Esophagus squamous epithelium (tissue), 5 donors: ENCODE measurements around the gene PGAM5. TPM values are rescaled to one million over a fixed set of nuclear protein-coding genes. Genes with fewer than 3 reads are reported as not detected.

Experiments used
- DNase-seq: peaks from one replicate; lab custom pipeline; 2025; lab: John Stamatoyannopoulos, UW
- H3K27ac ChIP-seq, 4 donors: fragments of 200-600 bp; sonication (generic); one replicate each; pipeline ENCODE4 v1.5.1; 2016 to 2019; ENCODE audit warnings: mild to moderate bottlenecking in 1 of 4
- H3K27me3 ChIP-seq, 4 donors: fragments of 200-600 bp; sonication (generic); 1 replicate in 3 of 4; 2 replicates in 1 of 4; pipeline versions ENCODE4 v1.5.1 to v1.6.0; 2017 to 2021; ENCODE audit warnings: antibody characterized with exemption in 1 of 4
- H3K36me3 ChIP-seq, 3 donors: fragments of 200-600 bp; sonication (generic); one replicate each; pipeline ENCODE4 v1.5.1; 2016 to 2019
- H3K4me1 ChIP-seq, 3 donors: fragments of 200-600 bp; sonication (generic); one replicate each; pipeline ENCODE4 v1.5.1; 2017 to 2019
- H3K4me3 ChIP-seq, 4 donors: fragments of 200-600 bp; sonication (generic); 1 replicate in 3 of 4; 2 replicates in 1 of 4; pipeline ENCODE4 v1.5.1; 2016 to 2019; ENCODE audit warnings: mild to moderate bottlenecking in 2 of 4, moderate library complexity in 1 of 4
- H3K9me3 ChIP-seq, 3 donors: fragments of 200-600 bp; sonication (generic); one replicate each; pipeline ENCODE4 v1.5.1; 2016 to 2019
- CTCF ChIP-seq, 6 experiments: fragments of 450-650 bp in 4 of 6; fragments of 200-600 bp in 2 of 6; sonication (generic) in 2 of 6; IDR thresholded peaks; one replicate each; pipeline ENCODE4 v1.5.1; 2016 to 2019; ENCODE audit warnings: antibody characterized with exemption in 6 of 6, mild to moderate bottlenecking in 4 of 6, moderate library complexity in 4 of 6
- POLR2A ChIP-seq, 4 donors: fragments of 450-650 bp; IDR thresholded peaks; one replicate each; pipeline ENCODE4 v1.6.1; 2017; ENCODE audit warnings: antibody characterized with exemption in 4 of 4, mild to moderate bottlenecking in 4 of 4, moderate library complexity in 3 of 4
- WGBS, 2 donors: methylation state at CpG; one replicate each; pipeline ENCODE4 v1.1.5; 2018; 5-methylcytosine and 5-hydroxymethylcytosine counted together
- intact Hi-C: fragments of 100-400 bp; cut with DNase I; formaldehyde crosslinking; loops from one replicate; pipeline ENCODE4 v1.15.0; 2022
- total RNA-seq, 4 donors: library from RNA; depleted of rRNA; stranded (reverse); fragments of >200 nt; gene quantifications; one replicate each; pipeline ENCODE4 v1.1.0, GENCODE V29; 2016
- donor health status: DM: yes; HTN: yes; CAD: no.

The PGAM5 gene
- total RNA-seq, 4 donors from 2014 or later = 33.9 to 71.0 (median 39.9) TPM

GRCh38 chr12:132740652-132741051 lies 30.0 kb downstream of the PGAM5 start:
- 84 to 85% methylated on average over 8 to 11 of the region's 11 CpGs for WGBS, 2 donors
- DNase-seq = no peak
- Histone ChIP-seq H3K4me1 (no peaks in the 10 kb centered on the region), H3K27me3 (no peaks in the 10 kb centered on the region), H3K27ac (no peak overlapping the region), H3K36me3 (peaks cover 39 to 100% (median 78%) of the 10 kb centered on the region in 3 donors), H3K9me3 (no peaks in the 10 kb centered on the region), H3K4me3 (no peak overlapping the region)
- intact Hi-C loops = no loop called here
- TF ChIP-seq POLR2A (IDR thresholded peaks at IDR 0.05) (no peak), CTCF (IDR thresholded peaks at IDR 0.05) (no peak)

- TF ChIP-seq CTCF (IDR thresholded peaks at IDR 0.05) (no peak), POLR2A (IDR thresholded peaks at IDR 0.05) (no peak)
- H3K9me3 ChIP-seq = no peaks in the 10 kb centered on the region
- no peak overlapping the region for H3K4me3 ChIP-seq
- DNase-seq = no peak
- 78 to 88% methylated on average over 8 of the region's 8 CpGs for WGBS, 2 donors
- H3K36me3 ChIP-seq = peaks cover 43 to 100% (median 81%) of the 10 kb centered on the region in 3 donors
- no peak overlapping the region for H3K27ac ChIP-seq
- intact Hi-C loops = no loop called here
- H3K27me3 ChIP-seq = no peaks in the 10 kb centered on the region
- H3K4me1 ChIP-seq = no peaks in the 10 kb centered on the region
These were observed 31.0 kb downstream of the PGAM5 start for GRCh38 chr12:132741620-132742019.

- Histone ChIP-seq H3K27me3 (no peaks in the 10 kb centered on the region), H3K36me3 (peaks cover 50 to 100% (median 91%) of the 10 kb centered on the region in 3 donors), H3K27ac (no peak overlapping the region), H3K4me3 (no peak overlapping the region), H3K4me1 (no peaks in the 10 kb centered on the region), H3K9me3 (no peaks in the 10 kb centered on the region)
- TF ChIP-seq POLR2A (IDR thresholded peaks at IDR 0.05) (no peak), CTCF (IDR thresholded peaks at IDR 0.05) (no peak)
- 95 to 96% methylated on average over 13 of the region's 13 CpGs for WGBS, 2 donors
- no peak for DNase-seq
- intact Hi-C loops = no loop called here
These were observed 33.2 kb downstream of the PGAM5 start for GRCh38 chr12:132743831-132744230.

- TF ChIP-seq CTCF (IDR thresholded peaks at IDR 0.05) (no peak), POLR2A (IDR thresholded peaks at IDR 0.05) (no peak)
- no peak for DNase-seq
- WGBS, 2 donors = 75 to 100% methylated on average over 2 to 3 of the region's 3 CpGs
- Histone ChIP-seq H3K9me3 (no peaks in the 10 kb centered on the region), H3K36me3 (peaks cover 50 to 100% (median 82%) of the 10 kb centered on the region in 3 donors), H3K27me3 (no peaks in the 10 kb centered on the region), H3K4me1 (no peaks in the 10 kb centered on the region), H3K4me3 (no peak overlapping the region), H3K27ac (no peak overlapping the region)
- intact Hi-C loops = no loop called here
These were observed 36.0 kb downstream of the PGAM5 start for GRCh38 chr12:132746613-132747012.

- peaks cover 50 to 100% (median 80%) of the 10 kb centered on the region in 3 donors for H3K36me3 ChIP-seq
- no peak for TF ChIP-seq POLR2A (IDR thresholded peaks at IDR 0.05)
- no peak for TF ChIP-seq CTCF (IDR thresholded peaks at IDR 0.05)
- intact Hi-C loops = no loop called here
- no peak overlapping the region for H3K27ac ChIP-seq
- H3K4me1 ChIP-seq = no peaks in the 10 kb centered on the region
- WGBS, 2 donors = 91 to 100% methylated on average over 1 to 8 of the region's 11 CpGs
- no peak for DNase-seq
- H3K27me3 ChIP-seq = no peaks in the 10 kb centered on the region
- no peak overlapping the region for H3K4me3 ChIP-seq
- H3K9me3 ChIP-seq = no peaks in the 10 kb centered on the region
These were observed 36.8 kb downstream of the PGAM5 start for GRCh38 chr12:132747395-132747794.
